NT2/D1 (cell line): ENCODE data around the gene NLRC5.

ENCODE experiments used
- SUZ12 ChIP-seq: IDR thresholded peaks from 2 replicates; pipeline ENCODE4 v1.6.1; 2011; ENCODE audit not compliant: insufficient read length, insufficient read depth; ENCODE audit errors: extremely low read depth
- ZNF274 ChIP-seq: IDR thresholded peaks from 2 replicates; pipeline ENCODE4 v1.6.1; 2011; ENCODE audit warnings: mild to moderate bottlenecking, low read depth, low read length

- no peak for TF ChIP-seq ZNF274
- TF ChIP-seq SUZ12: no peak
These were observed 60.3 kb downstream of the NLRC5 start for GRCh38 chr16:57049678-57050077.
